SU-DHL-6 (cell line): ENCODE data around the gene HIGD2B.
"Not testable (repeated sequence)": the region's sequence is repeated elsewhere in the genome, so short reads cannot be mapped to it uniquely, and the experiment has no call there.

Experiments used
- CTCF ChIP-seq: fragments of 200-600 bp; sonication (generic); IDR thresholded peaks from one replicate; pipeline ENCODE4 v1.5.1; 2017; ENCODE audit warnings: antibody characterized with exemption, mild to moderate bottlenecking, low read length, moderate library complexity; ENCODE audit not compliant: insufficient read depth, poor library complexity, severe bottlenecking
- EZH2phosphoT487 ChIP-seq: fragments of 200-600 bp; sonication (generic), shearing (Covaris generic); conservative IDR thresholded peaks from 2 replicates; pipeline ENCODE4 v1.6.1; 2018; ENCODE audit warnings: mild to moderate bottlenecking, antibody characterized with exemption, low read length, moderate library complexity, mixed read lengths

- TF ChIP-seq CTCF, EZH2phosphoT487: not testable (repeated sequence)
Observed at GRCh38 chr15:72656014-72656413, 30.0 kb downstream of the HIGD2B start.
